ENCODE results near the gene TCL1B. TPM values are rescaled to one million over a fixed set of nuclear protein-coding genes. Genes with fewer than 3 reads are reported as not detected.

Gene TCL1B
- total and polyA plus RNA-seq, 2 donors (not counting 3 experiments of a cell fraction or from before 2014, with no cell fraction given): not detected

DNA sequence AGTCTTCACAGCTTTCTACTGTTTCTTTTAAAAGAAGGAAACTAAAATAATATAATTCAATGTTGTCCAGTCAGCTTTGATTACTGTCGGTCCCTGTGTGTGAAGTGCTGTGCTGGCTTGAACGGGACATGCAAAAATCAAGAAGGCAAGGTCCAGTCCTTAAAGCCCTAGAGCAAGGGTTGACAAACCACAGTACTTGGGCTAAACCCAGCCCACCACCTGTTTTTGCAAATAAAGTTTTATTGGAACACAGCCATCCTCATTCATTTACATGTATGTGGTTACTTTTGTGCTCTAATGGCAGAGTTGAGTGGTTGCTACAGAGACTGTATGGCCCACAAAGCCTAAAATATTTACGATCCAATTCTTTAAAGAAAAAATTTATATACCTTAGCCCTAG, 41.2 kb upstream of the TCL1B start:
- Histone ChIP-seq H3K9ac (replicated peaks; ENCODE audit: extremely low read depth, insufficient read depth, low read length) (no peak overlapping the region), H4K20me1 (replicated peaks; ENCODE audit: control insufficient read depth, extremely low read depth, insufficient read depth, low read length) (no peaks in the 10 kb centered on the region), H3K4me3 (replicated peaks in 1 of 3; ENCODE audit: insufficient read depth in 1 of 3, low read depth in 1 of 3, low read length in 3 of 3) (no peak overlapping the region), H3K4me2 (ENCODE audit: insufficient read depth, low read length) (no peak overlapping the region), H3K4me1 (ENCODE audit: control insufficient read depth, extremely low read depth, insufficient read depth, low read length) (no peaks in the 10 kb centered on the region), H3K9me1 (replicated peaks; ENCODE audit: control insufficient read depth, extremely low read depth, insufficient read depth, low read length) (no peaks in the 10 kb centered on the region), H3K27me3 (ENCODE audit: control insufficient read depth in 2 of 2, insufficient read depth in 2 of 2, low read length in 2 of 2) (no peaks in the 10 kb centered on the region), H3K79me2 (ENCODE audit: control insufficient read depth, insufficient read depth, low read length) (no peaks in the 10 kb centered on the region), H3K27ac (ENCODE audit: insufficient read depth, low read depth, low read length) (no peak overlapping the region), H3K9me3 (replicated peaks; ENCODE audit: control insufficient read depth, insufficient read depth, low read length) (no peaks in the 10 kb centered on the region), H3K36me3 (ENCODE audit: control insufficient read depth in 2 of 2, extremely low read depth in 1 of 2, insufficient read depth in 2 of 2, low read length in 2 of 2) (no peaks in the 10 kb centered on the region), H2AFZ (ENCODE audit: low read depth, low read length) (no peak overlapping the region)
- TF ChIP-seq FOS (IDR thresholded peaks at IDR 0.05; ENCODE audit: borderline replicate concordance, insufficient read depth, low read length) (no peak), CTCF (IDR thresholded peaks at IDR 0.05; ENCODE audit: extremely low read depth in 1 of 2, insufficient read depth in 1 of 2, low read depth in 1 of 2, low read length in 2 of 2) (no peak), POLR2A (IDR thresholded peaks at IDR 0.05; ENCODE audit: low read depth, low read length) (no peak)
- TF ChIP-seq, protein P1, sequence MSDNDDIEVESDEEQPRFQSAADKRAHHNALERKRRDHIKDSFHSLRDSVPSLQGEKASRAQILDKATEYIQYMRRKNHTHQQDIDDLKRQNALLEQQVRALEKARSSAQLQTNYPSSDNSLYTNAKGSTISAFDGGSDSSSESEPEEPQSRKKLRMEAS (IDR thresholded peaks at IDR 0.05; ENCODE audit: insufficient read depth, insufficient read length): no peak
- no TSS peak for BruUV-seq (replicated peaks)
- FAIRE-seq: no peak
- no peak for DNase-seq (ENCODE audit: low read depth, low spot score)
- ChIA-PET CTCF (interaction anchor here (1.0 kb wide), 1 partner anchor 36 kb away, joined by 3 read pairs; no protein-coding TSS in a partner anchor), POLR2A (no interaction called here)
- intact Hi-C loops (cut with micrococcal nuclease) (no loop called here), dilution Hi-C loops (cut with MboI; ENCODE audit: extremely low pct_ligation_motif_present, low sequenced_read_pairs) (no loop called here)

- Histone ChIP-seq H3K9ac (replicated peaks; ENCODE audit: extremely low read depth, insufficient read depth, low read length) (no peak overlapping the region), H3K27me3 (ENCODE audit: control insufficient read depth in 2 of 2, insufficient read depth in 2 of 2, low read length in 2 of 2) (no peaks in the 10 kb centered on the region), H3K27ac (ENCODE audit: insufficient read depth, low read depth, low read length) (no peak overlapping the region), H3K79me2 (ENCODE audit: control insufficient read depth, insufficient read depth, low read length) (no peaks in the 10 kb centered on the region), H2AFZ (ENCODE audit: low read depth, low read length) (no peak overlapping the region), H3K9me1 (replicated peaks; ENCODE audit: control insufficient read depth, extremely low read depth, insufficient read depth, low read length) (no peaks in the 10 kb centered on the region), H4K20me1 (replicated peaks; ENCODE audit: control insufficient read depth, extremely low read depth, insufficient read depth, low read length) (no peaks in the 10 kb centered on the region), H3K36me3 (ENCODE audit: control insufficient read depth in 2 of 2, extremely low read depth in 1 of 2, insufficient read depth in 2 of 2, low read length in 2 of 2) (no peaks in the 10 kb centered on the region), H3K4me3 (replicated peaks in 1 of 3; ENCODE audit: insufficient read depth in 1 of 3, low read depth in 1 of 3, low read length in 3 of 3) (no peak overlapping the region), H3K9me3 (replicated peaks; ENCODE audit: control insufficient read depth, insufficient read depth, low read length) (no peaks in the 10 kb centered on the region), H3K4me2 (ENCODE audit: insufficient read depth, low read length) (no peak overlapping the region), H3K4me1 (ENCODE audit: control insufficient read depth, extremely low read depth, insufficient read depth, low read length) (no peaks in the 10 kb centered on the region)
- DNase-seq (ENCODE audit: low read depth, low spot score) (no peak), FAIRE-seq (no peak)
- BruUV-seq (replicated peaks): no TSS peak
- ChIA-PET POLR2A (no interaction called here), CTCF (no interaction called here)
- dilution Hi-C loops (cut with MboI; ENCODE audit: extremely low pct_ligation_motif_present, low sequenced_read_pairs): no loop called here
- intact Hi-C loops (cut with micrococcal nuclease): no loop called here
- TF ChIP-seq POLR2A (IDR thresholded peaks at IDR 0.05; ENCODE audit: low read depth, low read length): no peak
Measured at GRCh38 chr14:95645389-95645996, 40.7 kb upstream of the TCL1B start.

All from endothelial cell of umbilical vein (primary cell).